B cell (primary cell): ENCODE data around the gene MYMX.
"Not testable (repeated sequence)": the region's sequence is repeated elsewhere in the genome, so short reads cannot be mapped to it uniquely, and the experiment has no call there.

Source experiments
- CTCF ChIP-seq: fragments of 200-600 bp; IDR thresholded peaks from one replicate; pipeline ENCODE4 v1.8.0; 2022; ENCODE audit warnings: antibody characterized with exemption, mild to moderate bottlenecking
- EZH2 ChIP-seq: IDR thresholded peaks from 2 replicates; pipeline ENCODE4 v1.6.1; 2012; ENCODE audit warnings: borderline replicate concordance, low read depth, mild to moderate bottlenecking, moderate library complexity, low read length; ENCODE audit not compliant: insufficient read depth, poor library complexity, severe bottlenecking

GRCh38 chr6:44231426-44231825 is 14.7 kb downstream of the MYMX start:
- TF ChIP-seq CTCF, EZH2: not testable (repeated sequence)
